GM12891 (cell line): ENCODE results near the gene CYTL1. TPM values are rescaled to one million over a fixed set of nuclear protein-coding genes. Genes with fewer than 3 reads are reported as not detected.
A peak's percentile ranks its signal among the peaks of the same experiment; 100 is the strongest.
"Not testable (repeated sequence)": the region's sequence is repeated elsewhere in the genome, so short reads cannot be mapped to it uniquely, and the experiment has no call there.

Experiments used
- DNase-seq: peaks from one replicate; pipeline ENCODE4 v3.0.0; 2011; ENCODE audit warnings: low spot score; ENCODE audit not compliant: insufficient read length
- FAIRE-seq: peaks from 2 replicates; lab custom pipeline; 2011; peaks lifted over from hg19 to GRCh38; lab: Jason Lieb, UNC
- PAX5 ChIP-seq: IDR thresholded peaks from 2 replicates; pipeline ENCODE4 v1.6.1; 2011; ENCODE audit warnings: low read length, moderate library complexity, mild to moderate bottlenecking; ENCODE audit not compliant: insufficient read depth, severe bottlenecking
- POLR2A ChIP-seq: IDR thresholded peaks from 2 replicates; pipeline ENCODE4 v1.6.1; 2011; ENCODE audit warnings: low read depth, low read length, control low read depth
- POLR2AphosphoS5 ChIP-seq: IDR thresholded peaks from 2 replicates; pipeline ENCODE4 v1.6.1; 2011; ENCODE audit warnings: low read depth, low read length, control low read depth
- POU2F2 ChIP-seq: IDR thresholded peaks from 2 replicates; pipeline ENCODE4 v1.6.1; 2011; ENCODE audit warnings: low read depth, mild to moderate bottlenecking, control low read depth, low read length, moderate library complexity
- SPI1 ChIP-seq: IDR thresholded peaks from 2 replicates; pipeline ENCODE4 v1.6.1; 2011; ENCODE audit warnings: low read depth, low read length, control low read depth
- TAF1 ChIP-seq: IDR thresholded peaks from 2 replicates; pipeline ENCODE4 v1.6.1; 2011; ENCODE audit warnings: low read depth, low read length, control low read depth
- polyA plus RNA-seq: library from polyadenylated mRNA; unstranded; fragments of >200 nt; gene quantifications from one replicate; pipeline ENCODE4 v1.2.1, GENCODE V29; 2012; ENCODE audit warnings: low read depth, missing spikeins, inconsistent platforms; ENCODE audit not compliant: missing spikeins

Gene CYTL1
- not detected for polyA plus RNA-seq

DNA sequence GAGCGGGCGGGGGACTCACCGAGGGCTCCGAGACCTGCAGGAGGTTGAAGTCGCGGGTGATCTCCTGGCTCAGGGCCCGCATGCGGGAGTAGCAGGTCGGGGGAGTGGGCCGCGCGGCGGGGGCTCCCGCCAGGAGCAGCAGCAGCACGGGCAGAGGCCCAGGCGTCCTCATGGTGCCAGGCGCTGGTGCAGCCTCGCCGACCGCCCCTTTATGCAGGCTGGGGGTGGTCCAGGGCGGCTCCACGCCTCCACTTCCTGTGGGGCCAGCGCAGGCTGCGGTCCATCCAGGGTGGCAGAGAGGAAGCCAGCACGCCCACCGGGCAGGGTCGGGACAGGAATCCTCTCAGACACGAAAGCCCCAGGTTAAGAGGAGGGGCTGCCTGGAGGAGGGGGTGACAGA is at the start of gene CYTL1:
TSS of gene CYTL1 (minus strand) at position 185 of the 400 bp plus-strand sequence. CDS start at position 172, 13 bp downstream.
- DNase-seq (no peak), FAIRE-seq (no peak)
- TF ChIP-seq POLR2AphosphoS5 (no peak), SPI1 (no peak), PAX5 (no peak), POU2F2 (no peak), POLR2A (no peak), TAF1 (no peak)

GRCh38 chr4:5067908-5068307 is 48.6 kb upstream of the CYTL1 start:
- no peak for DNase-seq
- TF ChIP-seq TAF1 (no peak), SPI1 (no peak), PAX5 (no peak)
- FAIRE-seq: no peak

GRCh38 chr4:5066968-5067367 is 47.7 kb upstream of the CYTL1 start:
- TF ChIP-seq SPI1: peak; percentile 53
- not testable (repeated sequence) for DNase-seq, FAIRE-seq

GRCh38 chr4:5066101-5066500 is 46.8 kb upstream of the CYTL1 start:
- no peak for FAIRE-seq
- no peak for TF ChIP-seq SPI1
- TF ChIP-seq POLR2A: no peak
- no peak for TF ChIP-seq POU2F2
- no peak for TF ChIP-seq TAF1
- no peak for TF ChIP-seq POLR2AphosphoS5
- no peak for TF ChIP-seq PAX5
- DNase-seq: no peak

DNA sequence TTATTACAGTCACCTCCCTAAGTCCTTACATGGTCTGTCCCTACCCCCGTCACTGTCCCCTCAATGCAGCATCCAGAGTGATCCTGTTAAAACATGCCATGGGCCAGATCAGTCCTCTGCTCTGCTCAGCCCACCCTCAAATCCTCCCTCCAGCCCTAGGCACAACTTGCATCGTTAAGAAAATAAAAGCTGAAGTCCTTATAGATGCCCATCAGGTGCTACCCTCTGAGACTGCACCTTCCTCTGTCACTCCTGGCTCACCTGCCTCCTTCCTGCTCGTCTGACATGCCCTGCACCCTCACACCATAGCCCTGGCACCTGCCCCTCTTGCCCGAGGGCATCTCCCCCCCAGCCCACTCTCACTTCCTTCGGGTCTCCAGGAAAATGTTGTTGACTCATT is 36.2 kb upstream of the CYTL1 start:
- DNase-seq (no peak), FAIRE-seq (no peak)
- TF ChIP-seq SPI1 (no peak), POLR2AphosphoS5 (no peak), TAF1 (no peak), POU2F2 (no peak), POLR2A (no peak), PAX5 (no peak)

GRCh38 chr4:5054532-5054931 is 35.3 kb upstream of the CYTL1 start:
- no peak for FAIRE-seq
- TF ChIP-seq TAF1 (no peak), SPI1 (no peak), PAX5 (no peak), POLR2A (no peak), POU2F2 (no peak), POLR2AphosphoS5 (no peak)
- no peak for DNase-seq

- DNase-seq (no peak), FAIRE-seq (no peak)
- no peak for TF ChIP-seq SPI1
- TF ChIP-seq POU2F2: no peak
- TF ChIP-seq PAX5: no peak
- no peak for TF ChIP-seq TAF1
- TF ChIP-seq POLR2AphosphoS5: no peak
- TF ChIP-seq POLR2A: no peak
These were observed 33.6 kb upstream of the CYTL1 start for GRCh38 chr4:5052726-5053425.

DNA sequence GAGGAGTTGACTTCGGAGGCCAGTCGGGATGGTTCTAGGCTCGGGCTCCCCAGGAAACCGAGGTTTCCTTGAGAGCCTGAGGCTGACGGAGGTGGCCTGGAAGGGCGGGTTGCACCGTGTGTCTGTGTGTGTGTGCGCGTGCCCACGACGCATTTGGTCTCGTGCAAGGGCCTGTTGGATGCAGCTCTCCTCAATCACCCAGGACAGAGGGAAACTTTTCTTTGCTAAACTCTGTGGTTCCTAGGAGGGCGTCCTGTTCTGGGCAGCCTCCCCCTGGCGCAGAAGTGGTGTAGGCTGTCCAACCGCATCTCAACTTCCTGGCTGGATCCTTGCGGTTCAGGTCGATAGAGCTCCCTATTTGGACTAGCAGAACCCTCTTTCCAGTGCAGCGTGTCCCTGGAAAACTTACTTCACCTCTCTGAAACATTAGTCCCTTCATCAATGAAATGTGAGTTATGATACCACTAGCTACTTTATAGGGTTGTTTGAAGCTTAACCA is 33.0 kb upstream of the CYTL1 start:
- TF ChIP-seq SPI1 (no peak), POLR2A (no peak), POU2F2 (no peak), PAX5 (no peak), TAF1 (no peak), POLR2AphosphoS5 (no peak)
- DNase-seq (no peak), FAIRE-seq (no peak)

DNA sequence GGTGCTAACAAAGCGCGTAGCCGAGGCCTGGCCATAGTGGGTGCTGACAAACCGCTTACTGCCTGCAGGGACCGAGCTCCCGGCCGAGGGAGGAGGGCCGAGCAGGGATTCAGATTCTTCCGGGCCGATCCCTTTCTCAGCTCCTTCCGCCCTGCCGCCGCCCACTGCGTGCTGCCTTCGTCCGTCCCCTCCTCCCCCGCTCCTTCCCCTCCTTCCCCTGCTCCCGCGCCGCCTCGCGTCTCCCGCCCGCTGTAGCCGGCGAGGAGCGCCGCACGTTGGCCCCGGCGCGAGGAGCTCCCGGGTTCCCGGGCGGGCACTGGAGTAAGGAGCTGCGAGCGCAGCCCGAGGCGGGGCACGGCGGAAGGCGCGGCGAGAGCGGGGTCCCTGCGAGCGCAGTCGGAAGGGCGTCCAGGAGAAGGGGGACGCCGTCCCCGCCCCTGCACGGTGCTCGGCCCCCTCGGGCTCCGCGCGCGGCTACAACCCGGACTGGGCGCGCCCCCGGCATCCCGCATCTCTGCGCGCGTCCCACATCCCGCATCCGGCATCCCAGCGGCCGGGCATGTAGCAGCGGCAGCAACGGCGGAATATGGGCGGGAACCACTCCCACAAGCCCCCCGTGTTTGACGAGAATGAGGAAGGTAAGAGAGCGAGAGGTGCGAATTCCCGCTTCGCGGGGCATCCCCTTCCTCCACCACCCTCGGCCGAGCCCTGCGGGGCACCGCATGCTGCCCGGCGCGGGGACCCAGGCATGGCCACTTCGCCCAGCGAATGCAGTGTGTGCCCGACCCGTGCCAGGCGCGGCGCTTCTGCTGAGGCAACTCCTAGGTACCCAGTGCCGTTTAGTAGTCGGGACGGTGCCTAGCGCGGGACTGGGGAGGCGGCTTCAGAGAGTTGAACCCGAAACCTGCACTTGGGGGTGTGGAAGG is 32.3 kb upstream of the CYTL1 start, which contains the start of gene STK32B:
TSS of gene STK32B (plus strand) at position 203 of the 926 bp plus-strand sequence.
- FAIRE-seq (no peak), DNase-seq (peak; percentile 39)
- TF ChIP-seq POLR2A (no peak), POLR2AphosphoS5 (no peak), PAX5 (no peak), POU2F2 (no peak), TAF1 (no peak)
